Brain microvascular endothelial cell (primary cell): Measurements from ENCODE around the gene ERFL.

Experiments used
- DNase-seq: peaks from one replicate; pipeline ENCODE4 v3.0.0-alpha.2; 2020
- H3K27ac ChIP-seq: fragments of 250-450 bp; sonication (Bioruptor Pico); 2 replicates; pipeline ENCODE4 v1.5.1; 2020; ENCODE audit warnings: mild to moderate bottlenecking, moderate library complexity
- H3K27me3 ChIP-seq: fragments of 250-450 bp; sonication (Bioruptor Pico); replicated peaks from 2 replicates; pipeline ENCODE4 v1.5.1; 2020; ENCODE audit warnings: mild to moderate bottlenecking
- H3K36me3 ChIP-seq: fragments of 250-450 bp; sonication (Bioruptor Pico); replicated peaks from 2 replicates; pipeline ENCODE4 v1.5.1; 2020; ENCODE audit warnings: mild to moderate bottlenecking
- H3K4me3 ChIP-seq: 2 replicates; pipeline ENCODE4 v1.5.1; 2011; ENCODE audit warnings: low read depth, mild to moderate bottlenecking, control low read depth, low read length, moderate library complexity
- in situ Hi-C: cut with HindIII; loops from 2 replicates; pipeline ENCODE4 v1.10.0; 2017; ENCODE audit warnings: low sequenced_read_pairs, low pct_ligation_motif_present
- TF ChIP-seq, protein P1 (sequence below): IDR thresholded peaks from 2 replicates; pipeline ENCODE4 v1.5.1; 2011; ENCODE audit warnings: low read depth, mild to moderate bottlenecking, moderate library complexity, low read length, control low read depth, inconsistent platforms; ENCODE audit errors: missing control alignments

The ERFL gene

DNA sequence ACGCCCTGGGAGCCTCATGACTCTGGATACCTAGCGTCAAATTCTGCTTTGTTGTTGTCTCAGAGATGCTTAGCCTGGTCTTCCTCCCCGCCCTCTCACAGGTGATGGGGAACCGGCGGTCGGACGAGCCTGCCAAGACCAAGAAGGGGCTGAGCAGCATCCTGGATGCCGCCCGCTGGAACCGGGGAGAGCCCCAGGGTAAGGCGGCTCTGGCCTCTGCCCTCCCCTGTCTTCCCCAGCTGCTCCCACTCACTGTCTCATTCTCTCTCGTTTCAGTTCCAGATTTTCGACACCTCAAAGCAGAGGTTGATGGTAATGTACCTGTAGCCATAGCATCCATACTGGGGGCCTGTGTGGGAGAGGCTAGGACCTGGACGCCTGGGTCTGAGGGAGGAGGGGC lies 33.9 kb downstream of the ERFL start:
- no peak for DNase-seq
- Histone ChIP-seq H3K36me3 (peaks cover 50% of the 10 kb centered on the region), H3K4me3 (no peak overlapping the region), H3K27me3 (no peaks in the 10 kb centered on the region), H3K27ac (no peak overlapping the region)
- in situ Hi-C loops = no loop called here
- TF ChIP-seq, protein P1, sequence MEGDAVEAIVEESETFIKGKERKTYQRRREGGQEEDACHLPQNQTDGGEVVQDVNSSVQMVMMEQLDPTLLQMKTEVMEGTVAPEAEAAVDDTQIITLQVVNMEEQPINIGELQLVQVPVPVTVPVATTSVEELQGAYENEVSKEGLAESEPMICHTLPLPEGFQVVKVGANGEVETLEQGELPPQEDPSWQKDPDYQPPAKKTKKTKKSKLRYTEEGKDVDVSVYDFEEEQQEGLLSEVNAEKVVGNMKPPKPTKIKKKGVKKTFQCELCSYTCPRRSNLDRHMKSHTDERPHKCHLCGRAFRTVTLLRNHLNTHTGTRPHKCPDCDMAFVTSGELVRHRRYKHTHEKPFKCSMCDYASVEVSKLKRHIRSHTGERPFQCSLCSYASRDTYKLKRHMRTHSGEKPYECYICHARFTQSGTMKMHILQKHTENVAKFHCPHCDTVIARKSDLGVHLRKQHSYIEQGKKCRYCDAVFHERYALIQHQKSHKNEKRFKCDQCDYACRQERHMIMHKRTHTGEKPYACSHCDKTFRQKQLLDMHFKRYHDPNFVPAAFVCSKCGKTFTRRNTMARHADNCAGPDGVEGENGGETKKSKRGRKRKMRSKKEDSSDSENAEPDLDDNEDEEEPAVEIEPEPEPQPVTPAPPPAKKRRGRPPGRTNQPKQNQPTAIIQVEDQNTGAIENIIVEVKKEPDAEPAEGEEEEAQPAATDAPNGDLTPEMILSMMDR = no peak

- in situ Hi-C loops = no loop called here
- Histone ChIP-seq H3K36me3 (peaks cover 53% of the 10 kb centered on the region), H3K4me3 (no peak overlapping the region), H3K27ac (no peak overlapping the region), H3K27me3 (no peaks in the 10 kb centered on the region)
- TF ChIP-seq, protein P1 = peak; percentile 54
- DNase-seq = peak; percentile 15
These were observed 34.4 kb downstream of the ERFL start for GRCh38 chr19:41893899-41894298.

DNA sequence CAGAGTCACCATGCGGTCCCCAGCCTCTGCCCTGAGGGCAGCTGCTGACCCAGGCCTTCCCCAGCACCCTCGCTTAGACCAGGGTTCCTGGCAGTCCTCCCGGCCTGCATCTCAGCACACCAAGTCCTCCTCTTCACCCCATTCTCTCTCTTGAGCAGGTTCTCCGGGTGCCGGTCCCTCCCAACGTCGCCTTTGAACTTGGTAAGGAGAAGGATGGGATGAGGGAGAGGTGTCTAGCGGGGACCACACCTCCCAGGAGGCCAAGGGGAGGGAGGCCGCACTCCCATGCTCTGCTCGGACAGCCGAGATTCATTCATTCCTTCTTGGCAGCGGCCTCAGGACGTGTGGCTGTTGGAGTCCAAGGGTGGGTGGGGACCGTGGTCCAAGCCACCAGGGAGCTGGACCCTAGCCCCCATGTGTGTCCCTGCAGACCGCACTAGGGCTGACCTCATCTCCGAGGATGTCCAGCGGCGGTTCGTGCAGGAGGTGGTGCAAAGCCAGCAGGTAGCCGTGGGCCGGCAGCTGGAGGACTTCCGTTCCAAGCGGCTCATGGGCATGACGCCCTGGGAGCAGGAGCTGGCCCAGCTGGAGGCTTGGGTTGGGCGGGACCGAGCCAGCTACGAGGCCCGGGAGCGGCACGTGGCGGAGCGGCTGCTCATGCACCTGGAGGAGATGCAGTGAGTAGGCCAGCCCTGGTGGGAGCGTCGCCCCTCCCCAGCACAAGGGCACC lies 35.9 kb downstream of the ERFL start:
- in situ Hi-C loops = no loop called here
- no peak overlapping the region for H3K4me3 ChIP-seq
- H3K36me3 ChIP-seq = peaks cover 39% of the 10 kb centered on the region
- H3K27me3 ChIP-seq = no peaks in the 10 kb centered on the region
- TF ChIP-seq, protein P1 = peak; percentile 5
- H3K27ac ChIP-seq = no peak overlapping the region
- DNase-seq = no peak

DNA sequence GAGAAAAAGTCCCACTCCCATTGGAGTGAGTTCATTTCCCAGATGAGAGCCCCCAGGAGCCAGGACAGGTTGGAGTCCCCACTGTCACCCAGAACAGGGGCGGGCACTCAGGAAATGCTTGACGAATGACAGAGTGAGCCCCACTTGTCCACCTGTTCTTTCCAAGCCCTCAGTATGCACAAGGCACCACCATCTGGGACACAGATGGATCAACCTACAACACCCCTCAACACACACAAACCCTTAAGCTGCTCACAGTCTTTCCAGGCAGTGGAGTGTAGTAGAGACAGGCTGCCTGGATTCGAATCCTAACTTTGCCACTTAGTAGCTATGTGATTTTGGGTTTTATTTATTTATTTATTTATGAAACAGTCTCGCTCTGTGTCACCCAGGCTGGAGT lies 37.3 kb downstream of the ERFL start:
- Histone ChIP-seq H3K36me3 (peaks cover 33% of the 10 kb centered on the region), H3K27ac (no peak overlapping the region), H3K27me3 (no peaks in the 10 kb centered on the region), H3K4me3 (no peak overlapping the region)
- in situ Hi-C loops = no loop called here
- no peak for DNase-seq
- TF ChIP-seq, protein P1 = no peak

DNA sequence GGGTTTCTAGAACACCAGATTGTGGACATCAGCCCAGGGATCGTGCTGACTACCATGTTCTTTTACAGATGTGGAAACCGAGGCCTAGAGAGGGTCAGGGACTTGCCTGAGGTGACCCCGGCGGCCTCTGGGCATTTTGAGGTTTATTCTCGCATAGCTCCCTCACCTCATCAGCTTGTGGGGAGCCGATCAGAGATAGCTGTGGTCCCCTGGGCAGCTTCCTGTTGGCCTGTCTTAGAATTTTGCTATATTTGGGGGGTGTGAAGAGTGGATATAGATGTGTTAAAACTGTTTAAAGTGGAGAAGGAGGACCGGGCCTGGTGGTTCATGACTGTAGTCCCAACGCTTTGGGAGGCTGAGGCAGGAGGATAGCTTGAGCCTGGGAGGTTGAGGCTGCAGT lies 38.4 kb downstream of the ERFL start:
- no peak for DNase-seq
- Histone ChIP-seq H3K4me3 (no peak overlapping the region), H3K27ac (no peak overlapping the region), H3K27me3 (no peaks in the 10 kb centered on the region), H3K36me3 (peaks cover 25% of the 10 kb centered on the region)
- TF ChIP-seq, protein P1 = no peak
- in situ Hi-C loops = no loop called here

DNA sequence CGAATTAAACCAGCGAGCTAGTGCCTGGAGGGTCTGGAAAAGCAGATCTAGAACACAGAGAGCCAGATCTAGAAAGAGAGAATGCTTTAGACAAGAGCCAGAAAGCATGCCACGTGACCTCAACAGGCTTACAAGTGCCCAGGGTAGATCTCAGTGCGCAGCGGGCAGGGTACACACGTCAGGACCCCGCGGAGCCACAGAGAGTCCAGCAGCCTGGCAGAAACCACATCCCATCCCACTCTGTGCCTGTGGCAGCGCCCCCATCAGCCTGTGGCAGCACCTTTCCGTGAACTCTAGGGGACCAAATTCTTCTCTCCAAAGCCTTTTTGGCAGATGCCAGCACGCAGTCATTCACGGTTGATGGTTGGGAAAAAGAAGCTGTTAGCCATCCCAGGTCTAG lies 39.3 kb downstream of the ERFL start:
- Histone ChIP-seq H3K27ac (no peak overlapping the region), H3K4me3 (no peak overlapping the region), H3K36me3 (peaks cover 19% of the 10 kb centered on the region)

More for the DNA sequence above, 39.3 kb downstream of the ERFL start:
- in situ Hi-C loops = no loop called here
- TF ChIP-seq, protein P1 = no peak
- DNase-seq = no peak
- no peaks in the 10 kb centered on the region for H3K27me3 ChIP-seq
